Coronary artery (tissue), 2 donors: ENCODE results near the gene MAPK8IP3.

ENCODE experiments used
- DNase-seq: peaks from one replicate; pipeline ENCODE4 v3.0.0-alpha.2; 2017; ENCODE audit warnings: low spot score
- H3K27ac ChIP-seq, 2 donors: fragments of 200-600 bp; sonication (generic); one replicate each; pipeline ENCODE4 v1.5.1; 2016 to 2019
- H3K4me3 ChIP-seq: fragments of 200-600 bp; sonication (generic); 2 replicates; pipeline ENCODE4 v1.5.1; 2016; ENCODE audit warnings: mild to moderate bottlenecking, moderate library complexity
- TF ChIP-seq, protein P1 (sequence below): fragments of 200-600 bp; sonication (generic); IDR thresholded peaks from one replicate; pipeline ENCODE4 v1.5.1; 2019; ENCODE audit warnings: antibody characterized with exemption

The MAPK8IP3 gene

DNA sequence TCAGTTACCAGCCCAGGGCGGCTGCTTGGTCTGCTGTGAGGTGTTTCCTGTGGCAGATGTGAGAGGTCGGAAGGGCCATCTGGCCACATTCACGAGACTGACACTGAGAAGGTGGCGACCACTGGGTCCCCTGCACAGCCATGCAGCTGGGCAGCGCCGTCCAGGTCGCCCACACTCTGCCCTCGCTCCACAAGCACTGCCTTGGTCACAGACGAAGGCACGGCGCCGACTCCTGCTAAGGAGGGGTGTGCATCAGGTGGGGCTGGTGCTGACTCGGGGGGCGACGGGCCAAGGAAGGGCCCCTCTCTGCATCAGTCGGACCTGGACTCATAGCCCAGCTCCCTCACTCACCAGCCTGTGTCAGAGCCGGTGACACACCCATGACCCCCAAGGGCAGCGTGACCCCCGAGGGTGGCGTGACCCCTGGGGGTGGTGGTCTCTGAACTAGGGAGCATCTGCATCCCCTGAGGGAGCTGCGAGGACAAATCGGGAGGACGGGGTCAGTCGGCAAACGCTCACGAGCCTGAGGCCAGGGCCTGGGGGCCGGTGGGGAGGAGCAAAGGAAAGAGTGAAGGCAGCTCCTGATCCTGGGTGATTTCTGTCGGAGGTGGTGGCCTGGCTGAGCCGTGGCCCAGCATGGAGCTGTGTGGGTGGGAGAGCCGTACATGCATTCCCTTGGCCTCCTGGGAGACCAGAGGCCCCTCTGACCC lies 34.9 kb downstream of the MAPK8IP3 start:
- Histone ChIP-seq H3K27ac (no peak overlapping the region), H3K4me3 (no peak overlapping the region)
- TF ChIP-seq, protein P1, sequence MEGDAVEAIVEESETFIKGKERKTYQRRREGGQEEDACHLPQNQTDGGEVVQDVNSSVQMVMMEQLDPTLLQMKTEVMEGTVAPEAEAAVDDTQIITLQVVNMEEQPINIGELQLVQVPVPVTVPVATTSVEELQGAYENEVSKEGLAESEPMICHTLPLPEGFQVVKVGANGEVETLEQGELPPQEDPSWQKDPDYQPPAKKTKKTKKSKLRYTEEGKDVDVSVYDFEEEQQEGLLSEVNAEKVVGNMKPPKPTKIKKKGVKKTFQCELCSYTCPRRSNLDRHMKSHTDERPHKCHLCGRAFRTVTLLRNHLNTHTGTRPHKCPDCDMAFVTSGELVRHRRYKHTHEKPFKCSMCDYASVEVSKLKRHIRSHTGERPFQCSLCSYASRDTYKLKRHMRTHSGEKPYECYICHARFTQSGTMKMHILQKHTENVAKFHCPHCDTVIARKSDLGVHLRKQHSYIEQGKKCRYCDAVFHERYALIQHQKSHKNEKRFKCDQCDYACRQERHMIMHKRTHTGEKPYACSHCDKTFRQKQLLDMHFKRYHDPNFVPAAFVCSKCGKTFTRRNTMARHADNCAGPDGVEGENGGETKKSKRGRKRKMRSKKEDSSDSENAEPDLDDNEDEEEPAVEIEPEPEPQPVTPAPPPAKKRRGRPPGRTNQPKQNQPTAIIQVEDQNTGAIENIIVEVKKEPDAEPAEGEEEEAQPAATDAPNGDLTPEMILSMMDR: no peak
- DNase-seq: no peak

DNA sequence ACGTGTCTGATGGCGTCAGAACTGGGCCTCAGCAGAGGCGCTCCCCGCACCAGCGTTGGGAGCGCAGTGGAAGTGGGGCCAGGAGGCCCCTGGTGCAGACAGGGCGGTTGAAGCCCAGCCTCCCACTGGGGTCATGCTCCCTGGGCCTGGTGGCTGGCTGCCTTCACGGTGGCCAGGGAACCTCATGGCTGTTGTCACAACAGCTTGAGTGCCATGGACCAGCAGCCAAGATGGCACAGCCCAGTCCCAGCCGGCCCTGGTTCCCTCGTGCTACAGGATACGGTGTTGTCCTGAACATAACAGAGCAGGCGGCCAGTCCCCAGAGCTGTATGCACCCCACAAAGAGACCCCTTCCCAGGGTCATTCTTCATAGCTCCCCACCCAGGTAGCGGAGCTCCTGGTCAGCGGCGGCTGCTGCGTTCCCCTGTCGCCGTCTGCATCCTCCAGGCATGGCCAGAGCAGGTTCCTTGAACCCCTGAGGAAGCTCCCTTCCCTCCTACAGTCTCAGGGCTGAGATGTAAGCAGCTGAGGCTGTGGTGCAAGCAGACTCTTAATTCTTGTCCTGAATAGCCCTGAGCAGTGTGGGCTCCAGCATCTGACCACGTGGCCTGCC lies 35.7 kb downstream of the MAPK8IP3 start:
- H3K4me3 ChIP-seq: no peak overlapping the region
- DNase-seq: no peak
- no peak overlapping the region for H3K27ac ChIP-seq
- TF ChIP-seq, protein P1: no peak

DNA sequence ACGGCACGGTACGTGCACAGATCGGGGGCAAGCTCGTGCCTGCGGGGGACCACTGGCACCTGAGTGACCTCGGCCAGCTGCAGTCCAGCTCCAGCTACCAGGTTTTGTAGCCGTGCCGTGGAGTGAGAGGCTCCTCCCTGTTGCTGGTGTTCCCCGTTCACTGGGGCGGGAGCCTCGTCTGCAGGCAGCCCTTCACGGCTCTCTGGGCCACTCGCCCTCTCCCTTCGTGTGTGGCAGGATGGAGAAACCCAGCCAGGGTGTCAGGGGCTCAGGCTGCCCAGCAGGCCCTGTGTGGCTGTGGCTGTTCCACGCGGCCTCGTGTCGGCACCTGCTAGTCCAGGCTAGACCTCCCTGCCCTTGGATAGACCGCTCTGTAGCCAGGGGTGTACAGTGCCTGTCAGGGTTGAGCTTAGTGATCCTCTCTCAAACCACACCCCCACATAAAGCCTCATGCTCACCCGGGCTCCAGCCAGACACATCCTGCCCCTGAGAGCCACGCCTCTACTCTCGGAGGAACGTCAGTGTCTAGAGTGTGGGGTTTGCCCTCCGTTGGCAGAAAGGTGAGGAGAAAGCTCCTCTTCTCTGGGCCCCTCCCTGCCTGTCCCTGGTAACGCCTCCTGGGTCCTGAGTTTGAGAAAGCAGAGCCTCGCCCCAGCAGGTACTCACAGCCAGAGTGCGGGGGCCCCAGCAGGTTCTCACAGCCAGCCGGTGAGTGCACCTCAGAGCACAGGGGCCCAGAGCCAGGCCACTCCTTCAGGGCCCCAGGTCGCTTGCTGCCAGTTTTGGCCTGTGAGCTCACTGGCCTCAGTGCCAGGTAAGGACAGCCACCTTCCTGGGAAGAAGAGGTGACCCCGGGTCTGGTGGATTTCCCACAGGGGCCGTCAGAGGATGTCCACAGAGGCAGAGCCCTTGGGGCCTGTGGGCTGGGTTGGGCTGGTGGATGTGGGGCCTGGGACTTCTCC lies 37.7 kb downstream of the MAPK8IP3 start:
- DNase-seq: no peak
- TF ChIP-seq, protein P1: no peak
- Histone ChIP-seq H3K4me3 (no peak overlapping the region), H3K27ac (no peak overlapping the region)

DNA sequence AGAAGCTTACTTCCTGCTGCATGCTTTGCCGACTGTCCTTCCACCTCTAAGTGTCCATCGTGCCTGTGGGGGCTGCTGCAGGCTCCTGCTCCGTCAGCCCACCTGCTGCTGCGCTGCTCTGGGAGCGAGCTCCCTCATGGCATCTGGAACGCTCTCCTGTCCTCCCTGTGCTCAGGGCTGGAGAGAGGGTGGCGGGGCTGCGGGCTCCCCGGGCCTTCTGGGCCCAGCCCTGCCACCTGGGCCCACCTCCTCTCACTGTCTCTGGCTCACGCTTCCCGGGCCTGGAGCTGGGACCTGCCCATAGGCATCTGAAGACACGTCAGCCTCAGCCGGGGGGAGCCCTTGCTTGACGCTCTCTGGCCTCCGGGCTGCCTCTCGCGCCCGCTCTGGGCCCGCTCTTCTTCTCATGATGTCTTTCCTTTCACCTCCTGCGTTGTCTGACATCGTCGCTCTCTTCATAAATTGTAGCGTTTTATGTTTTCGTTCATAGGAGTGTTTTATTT lies 38.4 kb downstream of the MAPK8IP3 start:
- no peak overlapping the region for H3K27ac ChIP-seq
- DNase-seq: no peak
- no peak overlapping the region for H3K4me3 ChIP-seq
- TF ChIP-seq, protein P1: no peak

DNA sequence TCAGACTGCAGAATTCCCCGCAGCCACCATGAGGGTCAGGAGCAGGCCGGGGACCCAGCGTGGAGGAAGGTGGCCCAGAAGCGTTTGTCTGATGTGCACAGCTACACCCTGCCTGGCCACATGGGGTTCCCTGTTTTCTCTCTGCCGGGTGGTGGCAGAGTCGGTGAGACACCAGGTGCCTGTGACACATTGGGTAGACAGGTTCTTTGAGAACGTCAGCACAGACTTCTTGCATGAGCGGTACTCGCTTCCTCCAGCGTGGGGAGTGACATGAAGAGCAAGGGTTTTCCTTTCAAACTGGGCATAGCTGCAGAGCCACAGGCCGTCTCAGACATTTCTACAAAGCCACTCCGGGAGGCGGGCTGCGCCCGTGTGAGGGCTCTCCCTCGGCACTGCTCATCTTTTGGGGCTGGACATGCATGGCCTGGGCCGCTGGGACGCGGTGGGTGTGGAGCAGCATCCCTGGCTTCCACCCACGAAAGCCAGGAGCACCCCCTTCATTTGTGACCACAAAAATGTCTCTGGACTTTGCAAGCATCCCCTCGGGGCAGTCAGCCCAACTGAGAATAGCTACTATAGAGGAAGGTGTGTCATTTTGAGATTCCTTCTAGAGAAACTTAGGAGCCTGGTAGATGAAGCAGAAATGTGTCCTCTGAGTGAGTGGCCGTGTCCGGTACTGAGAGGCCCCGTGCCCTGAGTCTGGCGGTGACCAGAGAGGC lies 39.3 kb downstream of the MAPK8IP3 start:
- DNase-seq: no peak
- Histone ChIP-seq H3K27ac (no peak overlapping the region), H3K4me3 (no peak overlapping the region)
- TF ChIP-seq, protein P1: no peak

DNA sequence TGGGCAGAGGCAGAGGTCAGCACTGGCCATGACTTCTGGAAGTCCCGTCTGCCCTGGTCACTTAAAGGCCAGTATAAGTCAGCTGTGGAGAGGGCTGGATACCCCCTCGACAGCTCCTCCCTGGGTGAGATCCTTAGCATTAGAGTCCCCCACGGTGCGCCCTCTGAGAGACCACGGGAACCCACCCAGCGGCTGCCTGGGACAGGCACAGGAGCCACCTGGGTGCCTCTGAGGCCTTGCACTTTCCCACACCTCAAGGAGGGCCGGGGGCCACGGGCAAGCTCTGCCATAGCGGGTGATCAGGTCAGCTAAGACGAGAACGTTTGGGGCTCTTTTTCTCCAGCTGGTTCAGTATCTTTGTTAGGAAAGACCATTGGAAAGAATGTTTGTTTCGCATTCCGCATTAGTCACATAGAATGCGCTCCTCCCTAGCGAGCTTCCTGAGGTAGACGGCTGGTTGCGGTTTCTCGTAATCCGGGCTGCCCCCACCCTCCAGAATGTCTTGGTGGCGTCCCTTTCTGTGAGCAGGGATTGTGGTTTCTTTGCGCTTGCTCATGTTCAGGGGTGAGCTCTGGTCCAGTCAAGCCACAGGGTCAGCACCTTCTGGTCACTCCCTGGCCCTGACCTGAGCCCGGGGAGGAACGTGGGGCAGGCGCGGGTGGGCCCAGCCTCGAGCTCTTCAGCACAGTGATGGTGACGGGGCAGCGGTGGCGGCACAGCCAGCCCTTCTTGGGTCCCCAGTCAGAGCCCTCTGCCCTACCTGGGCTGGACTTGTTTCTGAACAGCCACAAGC lies 40.1 kb downstream of the MAPK8IP3 start:
- no peak overlapping the region for H3K27ac ChIP-seq
- DNase-seq: no peak
- TF ChIP-seq, protein P1: no peak
- no peak overlapping the region for H3K4me3 ChIP-seq
